Measurements from ENCODE around the gene HS6ST1.

The HS6ST1 gene

GRCh38 chr2:128342550-128342949 lies 23.9 kb upstream of the HS6ST1 start:
- no peak overlapping the region for H3K4me3 ChIP-seq (ENCODE audit: low read depth, low read length)
- DNase-seq (ENCODE audit: low read depth), result no peak
- TF ChIP-seq CTCF (IDR thresholded peaks at IDR 0.05; ENCODE audit: insufficient read depth, low read depth, low read length, missing control alignments), result no peak

GRCh38 chr2:128341621-128342020 lies 23.0 kb upstream of the HS6ST1 start:
- DNase-seq (ENCODE audit: low read depth), result no peak
- no peak overlapping the region for H3K4me3 ChIP-seq (ENCODE audit: low read depth, low read length)
- TF ChIP-seq CTCF (IDR thresholded peaks at IDR 0.05; ENCODE audit: insufficient read depth, low read depth, low read length, missing control alignments), result no peak

- DNase-seq (ENCODE audit: low read depth), result no peak
- no peak overlapping the region for H3K4me3 ChIP-seq (ENCODE audit: low read depth, low read length)
- TF ChIP-seq CTCF (IDR thresholded peaks at IDR 0.05; ENCODE audit: insufficient read depth, low read depth, low read length, missing control alignments), result no peak
Observed at GRCh38 chr2:128332091-128332634, 13.5 kb upstream of the HS6ST1 start.

GRCh38 chr2:128330583-128330982 lies 11.9 kb upstream of the HS6ST1 start:
- TF ChIP-seq CTCF (IDR thresholded peaks at IDR 0.05; ENCODE audit: insufficient read depth, low read depth, low read length, missing control alignments), result no peak
- DNase-seq (ENCODE audit: low read depth), result no peak
- no peak overlapping the region for H3K4me3 ChIP-seq (ENCODE audit: low read depth, low read length)

- no peak for DNase-seq (ENCODE audit: low read depth)
- TF ChIP-seq CTCF (IDR thresholded peaks at IDR 0.05; ENCODE audit: insufficient read depth, low read depth, low read length, missing control alignments), result no peak
- H3K4me3 ChIP-seq (ENCODE audit: low read depth, low read length), result no peak overlapping the region
Observed at GRCh38 chr2:128329607-128330006, 10.9 kb upstream of the HS6ST1 start.

GRCh38 chr2:128327180-128327964 lies 8.7 kb upstream of the HS6ST1 start:
- no peak for DNase-seq (ENCODE audit: low read depth)
- no peak for TF ChIP-seq CTCF (IDR thresholded peaks at IDR 0.05; ENCODE audit: insufficient read depth, low read depth, low read length, missing control alignments)
- H3K4me3 ChIP-seq (ENCODE audit: low read depth, low read length), result no peak overlapping the region

GRCh38 chr2:128326346-128326745 lies 7.7 kb upstream of the HS6ST1 start:
- no peak for DNase-seq (ENCODE audit: low read depth)
- TF ChIP-seq CTCF (IDR thresholded peaks at IDR 0.05; ENCODE audit: insufficient read depth, low read depth, low read length, missing control alignments), result no peak
- no peak overlapping the region for H3K4me3 ChIP-seq (ENCODE audit: low read depth, low read length)
